CD4-positive, alpha-beta T cell (primary cell): ENCODE results near the gene C22orf39. TPM values are rescaled to one million over a fixed set of nuclear protein-coding genes. Genes with fewer than 3 reads are reported as not detected.
"Not testable (repeated sequence)": the region's sequence is repeated elsewhere in the genome, so short reads cannot be mapped to it uniquely, and the experiment has no call there.

ENCODE experiments used
- ATAC-seq: fragments of 200-7000 bp; cut with Tn5 transposase; one replicate; pipeline ENCODE4 v1.10.0; 2022; ENCODE audit warnings: mild to moderate bottlenecking; ENCODE audit not compliant: poor library complexity
- CTCF ChIA-PET: fragments of 350-600 bp; sonication (Branson Sonifier 250); formaldehyde crosslinking; loops from one replicate; lab custom pipeline; 2021; ENCODE audit warnings: antibody characterized with exemption, inconsistent platforms; lab: Charles Lee
- POLR2A ChIA-PET: fragments of 350-600 bp; sonication (Branson Sonifier 250); formaldehyde crosslinking; loops from one replicate; lab custom pipeline; 2021; ENCODE audit warnings: antibody characterized with exemption, inconsistent platforms; lab: Charles Lee
- DNase-seq, 14 experiments: peaks; one replicate each; pipeline ENCODE4 v3.0.0-alpha.2; 2013 to 2020; ENCODE audit warnings: mixed read lengths in 2 of 14
- H3K27ac ChIP-seq, 2 donors: one replicate each; pipeline versions ENCODE4 v1.5.1 to v1.7.0; 2013; ENCODE audit warnings: low read length in 2 of 2, low read depth in 1 of 2, mild to moderate bottlenecking in 1 of 2
- H3K27me3 ChIP-seq, 2 experiments: 1 replicate in 1 of 2; 2 replicates in 1 of 2; pipeline versions ENCODE4 v1.6.1 to v1.7.0; 2013; ENCODE audit warnings: low read length in 2 of 2, control low read depth in 1 of 2, mild to moderate bottlenecking in 1 of 2, moderate library complexity in 1 of 2; ENCODE audit not compliant: insufficient read depth in 2 of 2, control insufficient read depth in 1 of 2
- H3K36me3 ChIP-seq: one replicate; pipeline ENCODE4 v1.6.1; 2013; ENCODE audit warnings: low read length, control low read depth; ENCODE audit not compliant: insufficient read depth
- H3K4me1 ChIP-seq: one replicate; pipeline ENCODE4 v1.6.1; 2013; ENCODE audit warnings: low read length, control low read depth; ENCODE audit not compliant: insufficient read depth
- H3K4me3 ChIP-seq: one replicate; pipeline ENCODE4 v1.5.1; 2013; ENCODE audit warnings: mild to moderate bottlenecking, low read length, moderate library complexity
- H3K9me3 ChIP-seq, 2 experiments: 1 replicate in 1 of 2; 2 replicates in 1 of 2; pipeline versions ENCODE4 v1.6.1 to v1.7.0; 2013; ENCODE audit warnings: low read length in 2 of 2, mild to moderate bottlenecking in 2 of 2, control low read depth in 1 of 2, moderate library complexity in 1 of 2; ENCODE audit not compliant: control insufficient read depth in 1 of 2, insufficient read depth in 1 of 2
- H3K27ac Mint-ChIP-seq: one replicate; pipeline ENCODE4 v1.8.0; 2020; ENCODE audit warnings: mixed read lengths
- H3K27me3 Mint-ChIP-seq: one replicate; pipeline ENCODE4 v1.8.0; 2021; ENCODE audit warnings: mixed read lengths
- H3K36me3 Mint-ChIP-seq: one replicate; pipeline ENCODE4 v1.8.0; 2021; ENCODE audit warnings: low read depth, mixed read lengths
- H3K4me1 Mint-ChIP-seq: one replicate; pipeline ENCODE4 v1.8.0; 2021; ENCODE audit warnings: low read depth, mixed read lengths
- H3K4me3 Mint-ChIP-seq: one replicate; pipeline ENCODE4 v1.8.0; 2020; ENCODE audit warnings: mild to moderate bottlenecking, mixed read lengths
- H3K9me3 Mint-ChIP-seq: one replicate; pipeline ENCODE4 v1.8.0; 2020; ENCODE audit warnings: mixed read lengths
- CTCF ChIP-seq: fragments of 200-600 bp; IDR thresholded peaks from one replicate; pipeline ENCODE4 v1.8.0; 2022; ENCODE audit warnings: antibody characterized with exemption, mild to moderate bottlenecking
- intact Hi-C, 2 experiments: fragments of 100-400 bp; cut with DNase I in 1 of 2; cut with micrococcal nuclease in 1 of 2; formaldehyde crosslinking; loops; one replicate each; pipeline versions ENCODE4 v1.15.1 to v1.9.0; 2023 to 2025; cut with DNase I, micrococcal nuclease
- total RNA-seq, 174 experiments: library from RNA in 2 of 174; stranded (reverse) in 2 of 174; gene quantifications; one replicate each; pipeline ENCODE4 v1.2.3 and lab custom pipeline; 2021 to 2026

C22orf39 gene
- total RNA-seq, 2 experiments from 2014 or later: 30.2 to 32.6 TPM

GRCh38 chr22:19446603-19447329 lies 745 bp downstream of the C22orf39 start:
- Histone ChIP-seq H3K36me3 (peaks cover 38% of the 10 kb centered on the region), H3K4me1 (peaks cover 38% of the 10 kb centered on the region), H3K27ac (peak overlapping the region; percentile 67 to 85), H3K27me3 (no peaks in the 10 kb centered on the region), H3K9me3 (no peaks in the 10 kb centered on the region), H3K4me3 (peak overlapping the region; percentile 88)
- intact Hi-C loops: loop anchor here (1.0 to 10.0 kb wide), 6 partner anchors 13 to 342 kb away; partner anchors contain the start of genes CDC45 (in 2 of the 2), UFD1 (in 2 of the 2), ESS2 (in 1 of the 2) and MRPL40 (in 1 of the 2)
- peak; percentile 27 for ATAC-seq
- POLR2A ChIA-PET: interaction anchor here (0.6 to 8.2 kb wide), 10 partner anchors 9 to 325 kb away, joined by 3 to 94 read pairs (median 6); partner anchors contain the start of genes CDC45, DGCR2, ESS2 and HIRA
- no peak for DNase-seq
- Mint-ChIP-seq H3K27ac (peak overlapping the region; percentile 91), H3K4me3 (peak overlapping the region; percentile 93), H3K4me1 (peaks cover 52% of the 10 kb centered on the region), H3K36me3 (peaks cover 64% of the 10 kb centered on the region), H3K27me3 (no peaks in the 10 kb centered on the region), H3K9me3 (no peaks in the 10 kb centered on the region)
- TF ChIP-seq CTCF: no peak
- CTCF ChIA-PET: interaction anchor here (1.1 to 1.6 kb wide), 3 partner anchors 13 to 267 kb away, joined by 3 to 5 read pairs (median 3); no protein-coding TSS in a partner anchor

- H3K27ac ChIP-seq, DNase-seq, H3K9me3 ChIP-seq, H3K27me3 ChIP-seq, CTCF ChIA-PET, H3K4me3 ChIP-seq, H3K27me3 Mint-ChIP-seq, ATAC-seq, H3K9me3 Mint-ChIP-seq: not testable (repeated sequence)
- Histone ChIP-seq H3K36me3 (peaks cover 33% of the 10 kb centered on the region), H3K4me1 (peaks cover 38% of the 10 kb centered on the region)
- H3K36me3 Mint-ChIP-seq: peaks cover 61% of the 10 kb centered on the region
- POLR2A ChIA-PET: interaction anchor here (1.5 to 8.2 kb wide), 2 partner anchors 12 to 34 kb away, joined by 4 to 94 read pairs; partner anchors contain the start of genes CDC45, HIRA and MRPL40
- H3K27ac Mint-ChIP-seq: peak overlapping the region; percentile 76
- peak overlapping the region; percentile 80 for H3K4me3 Mint-ChIP-seq
- H3K4me1 Mint-ChIP-seq: peaks cover 57% of the 10 kb centered on the region
- intact Hi-C loops: loop anchor here (5.0 to 10.0 kb wide), 3 partner anchors 263 to 341 kb away; partner anchors contain the start of gene ESS2 (in 1 of the 2)
Observed at GRCh38 chr22:19445279-19445982, 2.1 kb downstream of the C22orf39 start.

GRCh38 chr22:19443544-19444211 lies 3.8 kb downstream of the C22orf39 start:
- intact Hi-C loops: loop anchor here (10.0 kb wide), 2 partner anchors 299 to 339 kb away; partner anchors contain the start of gene ESS2 (in 1 of the 2)
- Histone ChIP-seq H3K36me3 (peaks cover 25% of the 10 kb centered on the region), H3K27me3 (no peaks in the 10 kb centered on the region), H3K27ac (peak overlapping the region in 1 of 2 donors; percentile 7), H3K4me1 (peaks cover 29% of the 10 kb centered on the region), H3K9me3 (no peaks in the 10 kb centered on the region), H3K4me3 (no peak overlapping the region)
- ChIA-PET POLR2A (interaction anchor here (8.2 kb wide), 1 partner anchor 11 kb away, joined by 94 read pairs; the partner anchor contains the start of genes HIRA and MRPL40), CTCF (no interaction called here)
- Mint-ChIP-seq H3K27ac (no peak overlapping the region), H3K36me3 (peaks cover 64% of the 10 kb centered on the region), H3K4me3 (peak overlapping the region; percentile 40), H3K9me3 (no peaks in the 10 kb centered on the region), H3K4me1 (peaks cover 54% of the 10 kb centered on the region), H3K27me3 (no peaks in the 10 kb centered on the region)
- no peak for ATAC-seq
- no peak for DNase-seq
- no peak for TF ChIP-seq CTCF
